Esophagus squamous epithelium (tissue), 5 donors: ENCODE measurements around the gene IGSF9B. TPM values are rescaled to one million over a fixed set of nuclear protein-coding genes. Genes with fewer than 3 reads are reported as not detected.

Experiments used
- DNase-seq: peaks from one replicate; lab custom pipeline; 2025; lab: John Stamatoyannopoulos, UW
- H3K27ac ChIP-seq, 4 donors: fragments of 200-600 bp; sonication (generic); one replicate each; pipeline ENCODE4 v1.5.1; 2016 to 2019; ENCODE audit warnings: mild to moderate bottlenecking in 1 of 4
- H3K27me3 ChIP-seq, 4 donors: fragments of 200-600 bp; sonication (generic); 1 replicate in 3 of 4; 2 replicates in 1 of 4; pipeline versions ENCODE4 v1.5.1 to v1.6.0; 2017 to 2021; ENCODE audit warnings: antibody characterized with exemption in 1 of 4
- H3K36me3 ChIP-seq, 3 donors: fragments of 200-600 bp; sonication (generic); one replicate each; pipeline ENCODE4 v1.5.1; 2016 to 2019
- H3K4me1 ChIP-seq, 3 donors: fragments of 200-600 bp; sonication (generic); one replicate each; pipeline ENCODE4 v1.5.1; 2017 to 2019
- H3K4me3 ChIP-seq, 4 donors: fragments of 200-600 bp; sonication (generic); 1 replicate in 3 of 4; 2 replicates in 1 of 4; pipeline ENCODE4 v1.5.1; 2016 to 2019; ENCODE audit warnings: mild to moderate bottlenecking in 2 of 4, moderate library complexity in 1 of 4
- H3K9me3 ChIP-seq, 3 donors: fragments of 200-600 bp; sonication (generic); one replicate each; pipeline ENCODE4 v1.5.1; 2016 to 2019
- POLR2A ChIP-seq, 4 donors: fragments of 450-650 bp; IDR thresholded peaks; one replicate each; pipeline ENCODE4 v1.6.1; 2017; ENCODE audit warnings: antibody characterized with exemption in 4 of 4, mild to moderate bottlenecking in 4 of 4, moderate library complexity in 3 of 4
- WGBS, 2 donors: methylation state at CpG; one replicate each; pipeline ENCODE4 v1.1.5; 2018; 5-methylcytosine and 5-hydroxymethylcytosine counted together
- intact Hi-C: fragments of 100-400 bp; cut with DNase I; formaldehyde crosslinking; loops from one replicate; pipeline ENCODE4 v1.15.0; 2022
- total RNA-seq, 4 donors: library from RNA; depleted of rRNA; stranded (reverse); fragments of >200 nt; gene quantifications; one replicate each; pipeline ENCODE4 v1.1.0, GENCODE V29; 2016
- TF ChIP-seq, protein P1 (sequence below), 6 experiments: fragments of 450-650 bp in 4 of 6; fragments of 200-600 bp in 2 of 6; sonication (generic) in 2 of 6; IDR thresholded peaks; one replicate each; pipeline ENCODE4 v1.5.1; 2016 to 2019; ENCODE audit warnings: antibody characterized with exemption in 6 of 6, mild to moderate bottlenecking in 4 of 6, moderate library complexity in 4 of 6
- donor health status: DM: yes; HTN: yes; CAD: no.

Gene IGSF9B
- total RNA-seq, 4 donors from 2014 or later, result 1.1 to 4.8 (median 1.8) TPM

DNA sequence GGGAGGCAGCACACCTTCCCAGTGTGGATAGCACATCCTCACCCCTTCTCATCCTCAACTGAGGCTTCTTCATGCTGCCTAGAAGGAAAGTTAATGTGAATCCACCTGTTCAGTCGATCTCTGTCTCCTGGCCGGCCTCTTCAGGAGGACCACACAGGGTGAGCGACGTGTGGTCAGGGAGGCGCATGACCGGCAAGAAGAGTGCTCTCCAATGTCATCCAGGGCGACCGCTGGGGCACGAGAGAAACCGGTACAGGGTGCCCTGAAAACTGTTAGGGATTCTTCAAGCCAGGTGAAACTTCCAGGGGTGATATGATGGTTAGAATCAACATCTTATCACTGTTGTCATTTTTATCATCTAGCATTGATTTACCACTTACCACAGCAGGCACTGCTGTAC, 43.0 kb downstream of the IGSF9B start:
- TF ChIP-seq POLR2A (IDR thresholded peaks at IDR 0.05), result no peak
- TF ChIP-seq, protein P1, sequence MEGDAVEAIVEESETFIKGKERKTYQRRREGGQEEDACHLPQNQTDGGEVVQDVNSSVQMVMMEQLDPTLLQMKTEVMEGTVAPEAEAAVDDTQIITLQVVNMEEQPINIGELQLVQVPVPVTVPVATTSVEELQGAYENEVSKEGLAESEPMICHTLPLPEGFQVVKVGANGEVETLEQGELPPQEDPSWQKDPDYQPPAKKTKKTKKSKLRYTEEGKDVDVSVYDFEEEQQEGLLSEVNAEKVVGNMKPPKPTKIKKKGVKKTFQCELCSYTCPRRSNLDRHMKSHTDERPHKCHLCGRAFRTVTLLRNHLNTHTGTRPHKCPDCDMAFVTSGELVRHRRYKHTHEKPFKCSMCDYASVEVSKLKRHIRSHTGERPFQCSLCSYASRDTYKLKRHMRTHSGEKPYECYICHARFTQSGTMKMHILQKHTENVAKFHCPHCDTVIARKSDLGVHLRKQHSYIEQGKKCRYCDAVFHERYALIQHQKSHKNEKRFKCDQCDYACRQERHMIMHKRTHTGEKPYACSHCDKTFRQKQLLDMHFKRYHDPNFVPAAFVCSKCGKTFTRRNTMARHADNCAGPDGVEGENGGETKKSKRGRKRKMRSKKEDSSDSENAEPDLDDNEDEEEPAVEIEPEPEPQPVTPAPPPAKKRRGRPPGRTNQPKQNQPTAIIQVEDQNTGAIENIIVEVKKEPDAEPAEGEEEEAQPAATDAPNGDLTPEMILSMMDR (IDR thresholded peaks at IDR 0.05), result no peak
- intact Hi-C loops, result no loop called here
- no peak for DNase-seq
- Histone ChIP-seq H3K36me3 (peaks cover 0 to 25% (median 0%) of the 10 kb centered on the region in 3 donors), H3K4me3 (no peak overlapping the region), H3K27ac (no peak overlapping the region), H3K4me1 (peaks cover 4 to 7% (median 5%) of the 10 kb centered on the region in 3 donors), H3K27me3 (peaks cover 0 to 13% (median 0%) of the 10 kb centered on the region in 4 donors), H3K9me3 (no peaks in the 10 kb centered on the region)
- WGBS, 2 donors, result 87 to 97% methylated on average over 5 to 10 of the region's 10 CpGs

DNA sequence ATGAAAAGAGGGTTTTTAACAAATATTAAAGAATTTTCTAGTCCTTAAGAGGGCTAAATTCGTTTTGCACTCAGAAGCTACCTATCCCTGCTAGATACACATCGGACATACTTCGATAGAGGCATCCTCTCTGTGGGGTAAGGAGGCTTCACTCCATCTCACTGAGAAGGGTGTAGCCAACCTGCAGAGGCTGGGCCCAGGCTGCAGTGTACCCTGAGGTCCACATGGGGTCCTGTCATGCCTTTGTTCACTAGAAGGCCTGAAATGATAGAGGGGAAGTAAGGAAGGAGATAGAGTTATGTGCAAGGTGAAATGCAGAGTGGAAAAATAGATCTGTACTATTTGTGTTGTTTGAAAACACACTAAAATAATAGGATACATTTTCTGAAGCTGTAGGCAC, 45.6 kb downstream of the IGSF9B start:
- peaks cover 0 to 37% (median 0%) of the 10 kb centered on the region in 3 donors for H3K36me3 ChIP-seq
- TF ChIP-seq POLR2A (IDR thresholded peaks at IDR 0.05), result no peak
- TF ChIP-seq, protein P1 (IDR thresholded peaks at IDR 0.05), result peak in 1 of 6 experiments; percentile 8
- no peak for DNase-seq
- no peaks in the 10 kb centered on the region for H3K9me3 ChIP-seq
- H3K4me1 ChIP-seq, result no peaks in the 10 kb centered on the region
- WGBS, 2 donors, result 68 to 78% methylated on average over 3 of the region's 3 CpGs
- no peaks in the 10 kb centered on the region for H3K27me3 ChIP-seq
- no peak overlapping the region for H3K27ac ChIP-seq
- intact Hi-C loops, result no loop called here
- H3K4me3 ChIP-seq, result no peak overlapping the region

DNA sequence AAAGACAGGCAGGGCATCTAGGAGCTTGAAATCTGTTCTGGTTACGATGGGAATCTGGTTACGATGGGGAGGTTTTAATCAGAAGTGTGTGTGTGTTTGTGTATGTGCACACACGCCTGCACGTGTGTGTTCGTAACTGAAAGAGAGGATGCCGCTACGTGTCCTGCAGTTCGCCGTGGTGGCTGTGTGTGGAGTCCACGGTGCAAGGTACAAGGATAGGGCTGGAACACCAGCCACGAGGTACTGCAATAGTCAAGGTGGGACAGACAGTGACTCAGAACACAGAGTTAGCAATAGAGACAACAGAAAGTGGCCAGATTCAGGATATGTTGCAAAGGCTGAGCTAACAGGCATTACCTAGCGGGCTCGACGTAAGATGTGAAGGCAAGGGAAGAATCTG, 46.7 kb downstream of the IGSF9B start:
- 87% methylated on average over 14 of the region's 14 CpGs for WGBS, 2 donors
- Histone ChIP-seq H3K4me1 (no peaks in the 10 kb centered on the region), H3K4me3 (no peak overlapping the region), H3K27ac (no peak overlapping the region), H3K36me3 (peaks cover 0 to 37% (median 0%) of the 10 kb centered on the region in 3 donors), H3K9me3 (no peaks in the 10 kb centered on the region), H3K27me3 (no peaks in the 10 kb centered on the region)
- no peak for DNase-seq
- TF ChIP-seq POLR2A (IDR thresholded peaks at IDR 0.05), result no peak
- TF ChIP-seq, protein P1 (IDR thresholded peaks at IDR 0.05), result no peak
- intact Hi-C loops, result no loop called here

DNA sequence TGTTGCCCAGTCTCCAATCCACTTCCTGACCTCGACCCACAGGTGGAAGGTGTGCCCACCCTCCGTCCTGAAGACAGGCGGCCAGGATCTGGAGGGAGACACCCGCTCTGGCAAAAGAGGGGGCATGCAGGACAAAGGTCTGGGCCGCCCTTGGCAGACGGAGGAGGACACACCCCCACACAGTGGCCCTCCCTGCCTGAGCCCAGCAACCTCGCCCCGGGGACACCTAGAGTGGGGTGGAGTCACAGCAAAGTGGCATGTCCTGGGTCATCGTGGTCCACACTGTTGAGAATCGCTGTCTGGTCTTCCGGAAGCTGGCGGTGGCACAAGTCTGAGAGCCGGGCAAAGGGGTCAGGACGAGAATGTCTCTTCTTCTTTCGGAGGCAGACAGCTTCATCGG, 47.9 kb downstream of the IGSF9B start:
- Histone ChIP-seq H3K4me3 (no peak overlapping the region), H3K9me3 (no peaks in the 10 kb centered on the region), H3K36me3 (peaks cover 0 to 33% (median 0%) of the 10 kb centered on the region in 3 donors), H3K27ac (no peak overlapping the region), H3K27me3 (no peaks in the 10 kb centered on the region), H3K4me1 (no peaks in the 10 kb centered on the region)
- intact Hi-C loops, result no loop called here
- TF ChIP-seq POLR2A (IDR thresholded peaks at IDR 0.05), result no peak
- TF ChIP-seq, protein P1 (IDR thresholded peaks at IDR 0.05), result no peak
- 87 to 92% methylated on average over 8 to 12 of the region's 16 CpGs for WGBS, 2 donors
- DNase-seq, result no peak

DNA sequence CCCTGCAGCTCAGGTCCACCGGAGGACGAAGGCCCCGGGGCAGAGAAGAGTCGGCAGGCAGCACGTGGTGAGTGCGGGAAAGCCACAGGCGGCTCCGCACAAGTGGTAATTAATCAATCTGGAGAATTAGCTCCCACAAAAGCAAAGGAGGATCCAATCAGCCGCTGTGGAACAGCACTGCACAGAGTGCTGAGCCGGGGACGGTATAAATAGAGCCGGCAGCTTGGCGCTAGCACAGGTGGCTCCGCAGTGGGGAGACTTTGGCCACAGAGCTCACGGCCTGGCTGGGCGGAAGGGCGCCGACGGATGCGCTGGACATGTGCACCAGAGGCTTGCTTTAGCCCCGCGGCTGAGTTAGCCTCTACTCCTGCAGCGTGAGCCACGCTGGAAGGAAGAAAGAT, 48.9 kb downstream of the IGSF9B start:
- no peaks in the 10 kb centered on the region for H3K9me3 ChIP-seq
- no peaks in the 10 kb centered on the region for H3K4me1 ChIP-seq
- no peak for DNase-seq
- WGBS, 2 donors, result 93 to 95% methylated on average over 15 to 24 of the region's 24 CpGs
- no peak for TF ChIP-seq POLR2A (IDR thresholded peaks at IDR 0.05)
- TF ChIP-seq, protein P1 (IDR thresholded peaks at IDR 0.05), result no peak
- no peaks in the 10 kb centered on the region for H3K27me3 ChIP-seq
- H3K27ac ChIP-seq, result no peak overlapping the region
- no peak overlapping the region for H3K4me3 ChIP-seq
- intact Hi-C loops, result no loop called here
- peaks cover 0 to 26% (median 0%) of the 10 kb centered on the region in 3 donors for H3K36me3 ChIP-seq
